HepG2 (cell line): ENCODE data around the gene RPTOR. TPM values are rescaled to one million over a fixed set of nuclear protein-coding genes. Genes with fewer than 3 reads are reported as not detected.

Experiments used
- ATAC-seq: fragments of 200-7000 bp; cut with Tn5 transposase; 3 replicates; pipeline ENCODE4 v1.9.1; 2020; ENCODE audit warnings: mild to moderate bottlenecking, moderate library complexity
- BruUV-seq: library from RNA; stranded (reverse); fragments of 400-500 nt; replicated peaks from 2 replicates; lab custom pipeline; 2021; lab: Mats Ljungman, UMichigan
- CTCF ChIA-PET: fragments of 300-600 bp; formaldehyde crosslinking; extraction: SDS; loops from one replicate; lab custom pipeline; 2021; ENCODE audit warnings: low total read pairs, inconsistent platforms, low intra/inter-chr PET ratio; lab: Yijun Ruan, JAX
- POLR2A ChIA-PET: fragments of 350-600 bp; sonication (Branson Sonifier 250); formaldehyde crosslinking; loops from one replicate; lab custom pipeline; 2020; ENCODE audit warnings: antibody characterized with exemption, inconsistent platforms; lab: Yijun Ruan, JAX
- DNase-seq: peaks from one replicate; pipeline ENCODE4 v3.0.0-alpha.2; 2015; ENCODE audit warnings: low spot score
- FAIRE-seq: peaks from 3 replicates; lab custom pipeline; 2011; peaks lifted over from hg19 to GRCh38; lab: Jason Lieb, UNC
- H2AFZ ChIP-seq: one replicate; pipeline ENCODE4 v1.6.1; 2011; ENCODE audit warnings: low read length, inconsistent platforms
- H3K27ac ChIP-seq: fragments of 300-600 bp; 3 replicates; pipeline ENCODE4 v1.8.0; 2011; ENCODE audit warnings: mixed run types, mild to moderate bottlenecking, mixed read lengths, low read length, inconsistent platforms; ENCODE audit not compliant: insufficient read depth; ENCODE audit errors: extremely low read length
- H3K27me3 ChIP-seq, 2 experiments: fragments of 200-600 bp in 1 of 2; 2 replicates in 1 of 2; 3 replicates in 1 of 2; pipeline versions ENCODE4 v1.6.0 to v1.8.0; 2011; ENCODE audit warnings: low read length in 2 of 2, mild to moderate bottlenecking in 2 of 2, moderate library complexity in 2 of 2, inconsistent platforms in 1 of 2; ENCODE audit not compliant: insufficient read depth in 2 of 2, control insufficient read depth in 1 of 2
- H3K36me3 ChIP-seq, 2 experiments: fragments of 200-600 bp in 1 of 2; replicated peaks in 1 of 2; 2 replicates in 1 of 2; 3 replicates in 1 of 2; pipeline versions ENCODE4 v1.5.1 to v1.8.0; 2011; ENCODE audit warnings: low read length in 2 of 2, inconsistent platforms in 1 of 2; ENCODE audit not compliant: insufficient read depth in 2 of 2, control insufficient read depth in 1 of 2
- H3K4me1 ChIP-seq: 2 replicates; pipeline ENCODE4 v1.5.1; 2012; ENCODE audit warnings: low read length, inconsistent platforms; ENCODE audit not compliant: insufficient read depth
- H3K4me2 ChIP-seq: 2 replicates; pipeline ENCODE4 v1.6.0; 2011; ENCODE audit warnings: low read depth, low read length, inconsistent platforms
- H3K4me3 ChIP-seq, 3 experiments: fragments of 200-600 bp in 1 of 3; sonication (generic), shearing (Covaris generic) in 1 of 3; replicated peaks in 1 of 3; 2 replicates each; pipeline ENCODE4 v1.5.1; 2011 to 2016; ENCODE audit warnings: low read length in 3 of 3, inconsistent platforms in 2 of 3, low read depth in 2 of 3, mild to moderate bottlenecking in 2 of 3, control low read depth in 1 of 3, mixed read lengths in 1 of 3; ENCODE audit not compliant: insufficient read depth in 1 of 3
- H3K79me2 ChIP-seq: one replicate; pipeline ENCODE4 v1.6.1; 2011; ENCODE audit warnings: low read length, inconsistent platforms; ENCODE audit not compliant: insufficient read depth
- H3K9ac ChIP-seq: 2 replicates; pipeline ENCODE4 v1.6.0; 2011; ENCODE audit warnings: mild to moderate bottlenecking, low read depth, low read length, inconsistent platforms; ENCODE audit not compliant: insufficient read depth
- H3K9me3 ChIP-seq: 2 replicates; pipeline ENCODE4 v1.5.1; 2012; ENCODE audit warnings: mild to moderate bottlenecking, low read length
- H4K20me1 ChIP-seq: 2 replicates; pipeline ENCODE4 v1.6.0; 2011; ENCODE audit warnings: inconsistent platforms, mild to moderate bottlenecking, low read length, moderate library complexity; ENCODE audit not compliant: insufficient read depth
- ATF7 ChIP-seq, 2 experiments: fragments of 450-650 bp in 1 of 2; sonication (generic) in 1 of 2; formaldehyde crosslinking in 1 of 2; IDR thresholded peaks; 2 replicates each; pipeline versions ENCODE4 v1.4.0 to v1.6.1; 2016 to 2020; ENCODE audit warnings: antibody characterized with exemption in 1 of 2, mild to moderate bottlenecking in 1 of 2, missing genetic modification reagents in 1 of 2
- CENPBD1 ChIP-seq: sonication (generic); formaldehyde crosslinking; IDR thresholded peaks from 2 replicates; pipeline ENCODE4 v1.8.0; 2022; ENCODE audit warnings: missing genetic modification reagents, low read depth, mild to moderate bottlenecking, borderline replicate concordance
- E2F2 ChIP-seq: sonication (generic); formaldehyde crosslinking; IDR thresholded peaks from 2 replicates; pipeline ENCODE4 v1.4.0; 2020; ENCODE audit warnings: missing genetic modification reagents, borderline replicate concordance
- EED ChIP-seq: sonication (generic); formaldehyde crosslinking; IDR thresholded peaks from 2 replicates; pipeline ENCODE4 v1.5.0; 2020; ENCODE audit warnings: mild to moderate bottlenecking, missing genetic modification reagents
- GZF1 ChIP-seq: sonication (generic); formaldehyde crosslinking; IDR thresholded peaks from 2 replicates; pipeline ENCODE4 v1.5.1; 2020; ENCODE audit warnings: mild to moderate bottlenecking, missing genetic modification reagents
- HOXA3 ChIP-seq: sonication (generic); formaldehyde crosslinking; IDR thresholded peaks from 2 replicates; pipeline ENCODE4 v1.5.0; 2020; ENCODE audit warnings: missing genetic modification reagents
- MED13 ChIP-seq: sonication (generic); formaldehyde crosslinking; IDR thresholded peaks from 2 replicates; pipeline ENCODE4 v1.5.0; 2020; ENCODE audit warnings: missing genetic modification reagents
- POGK ChIP-seq: sonication (generic); formaldehyde crosslinking; conservative IDR thresholded peaks from 2 replicates; pipeline ENCODE4 v1.8.0; 2022; ENCODE audit warnings: mild to moderate bottlenecking, moderate library complexity, missing genetic modification reagents
- RBFOX2 ChIP-seq: fragments of 200-400 bp; formaldehyde crosslinking; IDR thresholded peaks from 2 replicates; pipeline ENCODE4 v1.6.1; 2017; ENCODE audit warnings: low read depth, mild to moderate bottlenecking, low read length
- STAT5B ChIP-seq: sonication (generic); formaldehyde crosslinking; IDR thresholded peaks from 2 replicates; pipeline ENCODE4 v1.4.0; 2020; ENCODE audit warnings: missing genetic modification reagents
- ZBTB26 ChIP-seq: IDR thresholded peaks from 2 replicates; pipeline ENCODE4 v1.6.1; 2016; ENCODE audit warnings: missing compliant biosample characterization, missing genetic modification reagents, borderline replicate concordance
- ZNF138 ChIP-seq: sonication (generic); formaldehyde crosslinking; IDR thresholded peaks from 2 replicates; pipeline ENCODE4 v1.5.0; 2020; ENCODE audit warnings: mild to moderate bottlenecking, low read depth, missing genetic modification reagents
- ZNF276 ChIP-seq: sonication (generic); formaldehyde crosslinking; IDR thresholded peaks from 2 replicates; pipeline ENCODE4 v1.4.0; 2020; ENCODE audit warnings: mild to moderate bottlenecking, low read depth, missing genetic modification reagents
- ZNF644 ChIP-seq: IDR thresholded peaks from 2 replicates; pipeline ENCODE4 v1.6.1; 2016; ENCODE audit warnings: low read depth
- ZNF660 ChIP-seq: sonication (generic); formaldehyde crosslinking; IDR thresholded peaks from 2 replicates; pipeline ENCODE4 v1.5.1; 2020; ENCODE audit warnings: mild to moderate bottlenecking, low read depth, missing genetic modification reagents, borderline replicate concordance
- ZNF777 ChIP-seq: sonication (generic); formaldehyde crosslinking; IDR thresholded peaks from 2 replicates; pipeline ENCODE4 v1.4.0; 2020; ENCODE audit warnings: missing genetic modification reagents
- WGBS: methylation state at CpG from one replicate; pipeline ENCODE4 v1.1.6; 2017; ENCODE audit warnings: low lambda C conversion rate; 5-methylcytosine and 5-hydroxymethylcytosine counted together
- in situ Hi-C: cut with HindIII; loops from 2 replicates; pipeline ENCODE4 v1.10.0; 2017; ENCODE audit warnings: low pct_unique_long_range_greater_than_20kb; ENCODE audit not compliant: extremely low pct_ligation_motif_present
- intact Hi-C: fragments of 100-400 bp; cut with micrococcal nuclease; formaldehyde crosslinking; loops from one replicate; pipeline ENCODE4 v1.10.0; 2022; ENCODE audit not compliant: unreplicated experiment
- polyA plus RNA-seq, 8 experiments: library from polyadenylated mRNA; depleted of rRNA in 3 of 8; stranded (reverse) in 7 of 8; unstranded in 1 of 8; fragments of >200 nt; fragmentation: Illumina TruSeq in 4 of 8; extraction: Trizol in 4 of 8; gene quantifications; 2 replicates each; pipeline versions ENCODE4 v1.2.1 to v1.2.3, GENCODE V29; 2011 to 2016; ENCODE audit warnings: low read depth in 4 of 8, missing spikeins in 1 of 8, mixed read lengths in 1 of 8; ENCODE audit not compliant: insufficient read depth in 1 of 8
- total RNA-seq, 5 experiments: library from RNA; depleted of rRNA; stranded (reverse); fragments of >200 nt; fragmentation: Illumina TruSeq; extraction: Trizol; gene quantifications; 2 replicates each; pipeline ENCODE4 v1.2.3, GENCODE V29; 2016; ENCODE audit warnings: low read depth in 1 of 5

RPTOR gene
- total and polyA plus RNA-seq, 2 of the 13 experiments (the other 11 are each of a cell fraction or from before 2014, with no cell fraction given), result 6.6 to 25.3 TPM

GRCh38 chr17:80516171-80516932 lies 28.3 kb upstream of the RPTOR start:
- TF ChIP-seq ZBTB26 (CRISPR knock-in tag), result no peak
- TF ChIP-seq RBFOX2, result no peak
- TF ChIP-seq HOXA3 (CRISPR knock-in tag), result no peak
- no peak for TF ChIP-seq ZNF138 (CRISPR knock-in tag)
- TF ChIP-seq ZNF644 (CRISPR knock-in tag), result no peak
- TF ChIP-seq STAT5B (CRISPR knock-in tag), result no peak
- TF ChIP-seq CENPBD1 (CRISPR knock-in tag), result no peak
- no peak for TF ChIP-seq MED13
- TF ChIP-seq ZNF777, result no peak
- TF ChIP-seq ZNF276 (CRISPR knock-in tag), result no peak
- TF ChIP-seq POGK (CRISPR knock-in tag), result no peak
- no peak for TF ChIP-seq EED (CRISPR knock-in tag)
- no peak for TF ChIP-seq ATF7 (IDR thresholded peaks at IDR 0.05)
- TF ChIP-seq ATF7 (CRISPR knock-in tag; IDR thresholded peaks at IDR 0.05), result no peak
- no peak for TF ChIP-seq ZNF660 (CRISPR knock-in tag)
- TF ChIP-seq E2F2 (CRISPR knock-in tag), result no peak
- TF ChIP-seq GZF1 (CRISPR knock-in tag), result no peak
- TF ChIP-seq, all 625 proteins: peak for 0
- Histone ChIP-seq H3K79me2 (no peaks in the 10 kb centered on the region), H3K36me3 (no peaks in the 10 kb centered on the region), H3K27me3 (peaks cover 2 to 54% of the 10 kb centered on the region in 2 experiments), H4K20me1 (no peaks in the 10 kb centered on the region), H3K9ac (no peak overlapping the region), H3K27ac (no peak overlapping the region), H2AFZ (no peak overlapping the region), H3K9me3 (no peaks in the 10 kb centered on the region), H3K4me2 (no peak overlapping the region), H3K4me1 (no peaks in the 10 kb centered on the region), H3K4me3 (no peak overlapping the region)
- in situ Hi-C loops (no loop called here), intact Hi-C loops (no loop called here)
- ChIA-PET CTCF (no interaction called here), POLR2A (no interaction called here)
- no TSS peak for BruUV-seq
- 40% methylated on average over 17 of the region's 17 CpGs for WGBS
- DNase-seq, result no peak
- no peak for FAIRE-seq
- no peak for ATAC-seq
